GM12878 (cell line): Measurements from ENCODE around the gene UBAP1L. TPM values are rescaled to one million over a fixed set of nuclear protein-coding genes. Genes with fewer than 3 reads are reported as not detected.

ENCODE experiments used
- ATAC-seq: fragments of 200-7000 bp; cut with Tn5 transposase; 3 replicates; pipeline ENCODE4 v1.9.1; 2020; ENCODE audit warnings: mild to moderate bottlenecking, moderate library complexity
- Bru-seq: library from RNA; stranded (reverse); fragments of 400-500 nt; gene quantifications from one replicate; lab custom pipeline; 2021; lab: Mats Ljungman, UMichigan
- BruChase-seq, 2 experiments: library from RNA; stranded (reverse); fragments of 400-500 nt; gene quantifications; one replicate each; lab custom pipeline; 2021; lab: Mats Ljungman, UMichigan
- BruUV-seq: library from RNA; stranded (reverse); fragments of 400-500 nt; replicated peaks from 2 replicates; lab custom pipeline; 2021; lab: Mats Ljungman, UMichigan
- CTCF ChIA-PET: fragments of 300-600 bp; sonication (Branson Sonifier 250); formaldehyde crosslinking; extraction: SDS; loops from one replicate; lab custom pipeline; 2021; ENCODE audit warnings: inconsistent platforms; lab: Yijun Ruan, JAX
- POLR2A ChIA-PET: fragments of 350-600 bp; formaldehyde crosslinking; extraction: SDS; loops from one replicate; lab custom pipeline; 2021; ENCODE audit warnings: inconsistent platforms; lab: Charles Lee
- RAD21 ChIA-PET: fragments of 300-600 bp; sonication (Branson Sonifier 250); formaldehyde crosslinking; loops from one replicate; lab custom pipeline; 2023; ENCODE audit warnings: antibody characterized with exemption; ENCODE audit not compliant: unreplicated experiment; lab: Charles Lee
- SMC1A ChIA-PET: fragments of 300-600 bp; sonication (Branson Sonifier 250); formaldehyde crosslinking; loops from one replicate; lab custom pipeline; 2023; ENCODE audit not compliant: unreplicated experiment, uncharacterized antibody; lab: Charles Lee
- DNase-seq: peaks from one replicate; pipeline ENCODE4 v3.0.0-alpha.2; 2011; ENCODE audit warnings: low read depth, low spot score
- FAIRE-seq: peaks from 3 replicates; lab custom pipeline; 2011; peaks lifted over from hg19 to GRCh38; lab: Jason Lieb, UNC
- H2AFZ ChIP-seq: 2 replicates; pipeline ENCODE4 v1.6.0; 2011; ENCODE audit warnings: low read depth, low read length, control low read depth; ENCODE audit not compliant: control insufficient read depth
- H3K27ac ChIP-seq: 2 replicates; pipeline ENCODE4 v1.5.1; 2011; ENCODE audit warnings: control low read depth; ENCODE audit not compliant: control insufficient read depth, insufficient read depth
- H3K27me3 ChIP-seq, 2 experiments: replicated peaks in 1 of 2; 2 replicates each; pipeline versions ENCODE4 v1.6.0 to v1.6.1; 2011; ENCODE audit warnings: low read length in 1 of 2; ENCODE audit not compliant: control insufficient read depth in 2 of 2, insufficient read depth in 2 of 2
- H3K36me3 ChIP-seq, 2 experiments: 2 replicates each; pipeline ENCODE4 v1.5.1; 2011; ENCODE audit warnings: low read length in 1 of 2; ENCODE audit not compliant: control insufficient read depth in 2 of 2, insufficient read depth in 2 of 2
- H3K4me1 ChIP-seq: 2 replicates; pipeline ENCODE4 v1.6.1; 2011; ENCODE audit warnings: mild to moderate bottlenecking, low read length, moderate library complexity, mixed read lengths; ENCODE audit not compliant: control insufficient read depth, insufficient read depth
- H3K4me2 ChIP-seq: 2 replicates; pipeline ENCODE4 v1.6.0; 2011; ENCODE audit warnings: control low read depth; ENCODE audit not compliant: control insufficient read depth, insufficient read depth
- H3K4me3 ChIP-seq: fragments of 200-600 bp; sonication (generic); 2 replicates; pipeline ENCODE4 v1.5.1; 2016
- H3K79me2 ChIP-seq: 2 replicates; pipeline ENCODE4 v1.6.0; 2011; ENCODE audit warnings: low read length; ENCODE audit not compliant: control insufficient read depth, insufficient read depth
- H3K9ac ChIP-seq: 2 replicates; pipeline ENCODE4 v1.8.0; 2011; ENCODE audit warnings: low read length, control low read depth, mixed read lengths; ENCODE audit not compliant: control insufficient read depth, insufficient read depth
- H3K9me3 ChIP-seq: replicated peaks from 3 replicates; pipeline ENCODE4 v1.5.1; 2011; ENCODE audit warnings: mild to moderate bottlenecking, low read length; ENCODE audit not compliant: control insufficient read depth, insufficient read depth
- H4K20me1 ChIP-seq: 2 replicates; pipeline ENCODE4 v1.6.0; 2011; ENCODE audit not compliant: control insufficient read depth, insufficient read depth
- BHLHE40 ChIP-seq, 2 experiments: fragments of 450-650 bp in 1 of 2; IDR thresholded peaks; 2 replicates each; pipeline ENCODE4 v1.6.1; 2011 to 2017; ENCODE audit warnings: low read depth in 2 of 2, borderline replicate concordance in 1 of 2, improper control_type of control experiment in 1 of 2, low read length in 1 of 2, mild to moderate bottlenecking in 1 of 2
- CEBPB ChIP-seq, 2 experiments: fragments of 150-350 bp in 1 of 2; IDR thresholded peaks; 2 replicates each; pipeline ENCODE4 v1.6.1; 2012 to 2014; ENCODE audit warnings: low read depth in 2 of 2, low read length in 2 of 2, borderline replicate concordance in 1 of 2, inconsistent platforms in 1 of 2
- DPF2 ChIP-seq: fragments of 450-650 bp; IDR thresholded peaks from 2 replicates; pipeline ENCODE4 v1.6.1; 2017; ENCODE audit warnings: mild to moderate bottlenecking
- POLR2AphosphoS5 ChIP-seq: IDR thresholded peaks from 2 replicates; pipeline ENCODE4 v1.6.1; 2011; ENCODE audit warnings: mild to moderate bottlenecking, low read length, inconsistent platforms
- RAD21 ChIP-seq: IDR thresholded peaks from 2 replicates; pipeline ENCODE4 v1.6.1; 2011; ENCODE audit warnings: mild to moderate bottlenecking, low read depth, low read length, moderate library complexity; ENCODE audit not compliant: insufficient read depth
- SIX5 ChIP-seq: IDR thresholded peaks from 2 replicates; pipeline ENCODE4 v1.6.1; 2011; ENCODE audit warnings: mild to moderate bottlenecking, low read depth, low read length, moderate library complexity; ENCODE audit not compliant: severe bottlenecking
- SMARCA5 ChIP-seq: fragments of 450-650 bp; IDR thresholded peaks from 2 replicates; pipeline ENCODE4 v1.6.1; 2017; ENCODE audit warnings: mild to moderate bottlenecking
- TARDBP ChIP-seq: IDR thresholded peaks from 2 replicates; pipeline ENCODE4 v1.6.1; 2016; ENCODE audit warnings: borderline replicate concordance
- TCF3 ChIP-seq: IDR thresholded peaks from 2 replicates; pipeline ENCODE4 v1.6.1; 2012; ENCODE audit warnings: low read depth, mild to moderate bottlenecking, low read length, borderline replicate concordance; ENCODE audit not compliant: insufficient read depth
- USF1 ChIP-seq: IDR thresholded peaks from 2 replicates; pipeline ENCODE4 v1.6.1; 2011; ENCODE audit warnings: borderline replicate concordance, low read depth, mild to moderate bottlenecking, moderate library complexity, mixed read lengths, low read length; ENCODE audit not compliant: insufficient read depth; ENCODE audit errors: extremely low read length
- WGBS: methylation state at CpG from one replicate; pipeline ENCODE4 v1.1.6; 2016; ENCODE audit warnings: low lambda C conversion rate; ENCODE audit not compliant: insufficient replicate concordance, insufficient coverage; ENCODE audit errors: missing lambda C conversion rate; 5-methylcytosine and 5-hydroxymethylcytosine counted together
- in situ Hi-C: fragments of 300-500 bp; cut with MboI; formaldehyde crosslinking; loops from 9 replicates; pipeline ENCODE4 v1.14.3; 2018; ENCODE audit warnings: mixed read lengths
- intact Hi-C: fragments of 100-400 bp; cut with micrococcal nuclease; formaldehyde crosslinking; loops from one replicate; pipeline ENCODE4 v1.14.2; 2022; ENCODE audit not compliant: unreplicated experiment
- long read RNA-seq, 2 experiments: library from polyadenylated mRNA; unstranded; transcript quantifications; one replicate each; pipeline ENCODE4 v2.0.0, GENCODE V29; 2019 to 2020
- polyA minus RNA-seq, 3 experiments: library from RNA; depleted of rRNA, polyadenylated mRNA; stranded (reverse); fragments of >200 nt; gene quantifications; 2 replicates each; pipeline ENCODE4 v1.2.3, GENCODE V29; 2011
- polyA plus RNA-seq, 11 experiments: library from polyadenylated mRNA; depleted of rRNA in 4 of 11; unstranded in 6 of 11; stranded (reverse) in 5 of 11; fragments of >200 nt; fragmentation: Nextera tagmentation in 4 of 11; fragmentation: Illumina TruSeq in 1 of 11; extraction: Ambion mirVana in 4 of 11; extraction: Trizol in 1 of 11; gene quantifications; 1 replicate in 1 of 11; 2 replicates in 10 of 11; pipeline versions ENCODE4 v1.2.1 to v1.2.3, GENCODE V29; 2011 to 2016; ENCODE audit warnings: inconsistent platforms in 2 of 11, missing spikeins in 2 of 11, low read depth in 1 of 11
- total RNA-seq, 4 experiments: library from RNA; depleted of rRNA in 3 of 4; stranded (reverse); fragments of >200 nt in 3 of 4; fragmentation: Illumina TruSeq in 1 of 4; extraction: Trizol in 1 of 4; gene quantifications; 2 replicates each; pipeline versions ENCODE4 v1.2.1 to v1.2.3, GENCODE V29; 2013 to 2021
- TF ChIP-seq, protein P1 (sequence below): IDR thresholded peaks from 2 replicates; pipeline ENCODE4 v1.6.1; 2012; ENCODE audit warnings: improper control_type of control experiment, low read depth, low read length; ENCODE audit not compliant: insufficient replicate concordance

UBAP1L gene
- total RNA-seq (2013; cell fraction: nucleolus; rRNA removed) = 21.9 TPM in 2 replicates
- total RNA-seq (2014; rRNA removed) (1.6 and 1.8 TPM in 2 replicates), total RNA-seq (2014; rRNA removed; fragmentation: Illumina TruSeq; extraction: Trizol) (1.3 and 1.4 TPM in 2 replicates), total RNA-seq (2021) (1.9 and 2.4 TPM in 2 replicates), polyA plus RNA-seq (2011; rRNA removed) (0.86 and 1.0 TPM in 2 replicates), polyA plus RNA-seq (2014; fragmentation: Illumina TruSeq; extraction: Trizol) (0.97 and 1.2 TPM in 2 replicates), polyA plus RNA-seq (2014; fragmentation: Nextera tagmentation; extraction: Ambion mirVana) (under 1 TPM; 0.03 to 0.09 TPM), polyA plus RNA-seq (2014; rRNA removed) (2.6 and 3.5 TPM in 2 replicates), polyA plus RNA-seq (2016; fragmentation: Nextera tagmentation; extraction: Ambion mirVana) (under 1 TPM; 0.72 to 0.84 TPM), polyA minus RNA-seq (2011; rRNA and poly(A)+ RNA removed) (2.0 and 2.8 TPM in 2 replicates), Bru-seq, nascent RNA (percentile 58 among the genes with signal in this experiment), BruChase-seq, experiment 1, labeled RNA remaining after a 6-hour chase (percentile 89 among the genes with signal in this experiment), BruChase-seq, experiment 2, labeled RNA remaining after a 2-hour chase (percentile 82 among the genes with signal in this experiment)
- 0.76 TPM for polyA plus RNA-seq (2011; ENCODE audit: low read depth)
- 0.43 and 0.77 TPM in 2 replicates for polyA plus RNA-seq (2011; cell fraction: cytosol; rRNA removed)
- polyA plus RNA-seq (2011; cell fraction: nucleus; rRNA removed) = 6.5 and 7.5 TPM in 2 replicates
- polyA plus RNA-seq (2012) = 1.2 and 1.4 TPM in 2 replicates
- polyA minus RNA-seq (2011; cell fraction: cytosol; rRNA and poly(A)+ RNA removed) = 0.52 and 1.3 TPM in 2 replicates
- 2.7 and 5.7 TPM in 2 replicates for polyA minus RNA-seq (2011; cell fraction: nucleus; rRNA and poly(A)+ RNA removed)
- long read RNA-seq, experiment 1 = 0 reads
- long read RNA-seq, experiment 2, partial matches to known transcripts = 0 of 1 reads
- long read RNA-seq, experiment 2, other reads (novel, unspliced or antisense) = 1 of 1 reads

DNA sequence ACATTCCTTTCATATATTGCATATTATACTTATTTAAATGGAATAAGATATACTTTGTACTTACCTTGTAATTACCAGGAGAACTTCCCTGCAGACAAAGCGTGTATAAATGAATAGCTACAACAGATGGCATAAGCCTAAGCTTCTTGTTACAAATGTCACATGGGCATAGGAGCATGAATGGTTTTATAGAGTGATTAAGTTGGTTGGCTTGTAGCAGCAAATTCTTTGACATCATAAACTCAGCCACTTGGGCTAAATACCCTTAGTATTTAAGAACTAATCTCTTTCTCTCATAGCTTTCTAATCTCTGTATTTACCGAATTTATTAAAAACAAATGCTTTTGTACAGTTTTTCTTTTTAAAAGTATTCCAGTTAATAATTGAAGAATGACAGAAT lies at the start of gene UBAP1L:
UBAP1L (minus strand) TSS at position 115 of the 400 bp plus-strand sequence. CDS start 8,985 bp downstream, outside the sequence.
- no peak for ATAC-seq
- WGBS = 96% methylated on average over 2 of the region's 2 CpGs
- no peak within 1 kb of the TSS for H3K27ac ChIP-seq
- TF ChIP-seq, protein P1, sequence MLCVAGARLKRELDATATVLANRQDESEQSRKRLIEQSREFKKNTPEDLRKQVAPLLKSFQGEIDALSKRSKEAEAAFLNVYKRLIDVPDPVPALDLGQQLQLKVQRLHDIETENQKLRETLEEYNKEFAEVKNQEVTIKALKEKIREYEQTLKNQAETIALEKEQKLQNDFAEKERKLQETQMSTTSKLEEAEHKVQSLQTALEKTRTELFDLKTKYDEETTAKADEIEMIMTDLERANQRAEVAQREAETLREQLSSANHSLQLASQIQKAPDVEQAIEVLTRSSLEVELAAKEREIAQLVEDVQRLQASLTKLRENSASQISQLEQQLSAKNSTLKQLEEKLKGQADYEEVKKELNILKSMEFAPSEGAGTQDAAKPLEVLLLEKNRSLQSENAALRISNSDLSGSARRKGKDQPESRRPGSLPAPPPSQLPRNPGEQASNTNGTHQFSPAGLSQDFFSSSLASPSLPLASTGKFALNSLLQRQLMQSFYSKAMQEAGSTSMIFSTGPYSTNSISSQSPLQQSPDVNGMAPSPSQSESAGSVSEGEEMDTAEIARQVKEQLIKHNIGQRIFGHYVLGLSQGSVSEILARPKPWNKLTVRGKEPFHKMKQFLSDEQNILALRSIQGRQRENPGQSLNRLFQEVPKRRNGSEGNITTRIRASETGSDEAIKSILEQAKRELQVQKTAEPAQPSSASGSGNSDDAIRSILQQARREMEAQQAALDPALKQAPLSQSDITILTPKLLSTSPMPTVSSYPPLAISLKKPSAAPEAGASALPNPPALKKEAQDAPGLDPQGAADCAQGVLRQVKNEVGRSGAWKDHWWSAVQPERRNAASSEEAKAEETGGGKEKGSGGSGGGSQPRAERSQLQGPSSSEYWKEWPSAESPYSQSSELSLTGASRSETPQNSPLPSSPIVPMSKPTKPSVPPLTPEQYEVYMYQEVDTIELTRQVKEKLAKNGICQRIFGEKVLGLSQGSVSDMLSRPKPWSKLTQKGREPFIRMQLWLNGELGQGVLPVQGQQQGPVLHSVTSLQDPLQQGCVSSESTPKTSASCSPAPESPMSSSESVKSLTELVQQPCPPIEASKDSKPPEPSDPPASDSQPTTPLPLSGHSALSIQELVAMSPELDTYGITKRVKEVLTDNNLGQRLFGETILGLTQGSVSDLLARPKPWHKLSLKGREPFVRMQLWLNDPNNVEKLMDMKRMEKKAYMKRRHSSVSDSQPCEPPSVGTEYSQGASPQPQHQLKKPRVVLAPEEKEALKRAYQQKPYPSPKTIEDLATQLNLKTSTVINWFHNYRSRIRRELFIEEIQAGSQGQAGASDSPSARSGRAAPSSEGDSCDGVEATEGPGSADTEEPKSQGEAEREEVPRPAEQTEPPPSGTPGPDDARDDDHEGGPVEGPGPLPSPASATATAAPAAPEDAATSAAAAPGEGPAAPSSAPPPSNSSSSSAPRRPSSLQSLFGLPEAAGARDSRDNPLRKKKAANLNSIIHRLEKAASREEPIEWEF = no peak
- TF ChIP-seq RAD21 = no peak
- TF ChIP-seq BHLHE40 (IDR thresholded peaks at IDR 0.05; ENCODE audit: borderline replicate concordance in 1 of 2, low read depth in 2 of 2, low read length in 1 of 2) = no peak
- no peak for TF ChIP-seq TARDBP
- TF ChIP-seq USF1 = no peak
- TF ChIP-seq POLR2AphosphoS5 = no peak
- TF ChIP-seq CEBPB (IDR thresholded peaks at IDR 0.05; ENCODE audit: borderline replicate concordance in 1 of 2, low read depth in 2 of 2, low read length in 2 of 2) = no peak
- TF ChIP-seq DPF2 = no peak
- TF ChIP-seq SIX5 = no peak
- no peak for TF ChIP-seq TCF3
- no peak for TF ChIP-seq SMARCA5

More for the DNA sequence above, at the start of gene UBAP1L:
- DNase-seq = no peak
- POLR2A ChIA-PET = interaction anchor here (0.6 kb wide), 1 partner anchor 61 kb away, joined by 3 read pairs; no protein-coding TSS in a partner anchor
- in situ Hi-C loops (no loop called here), intact Hi-C loops (no loop called here)
- peaks cover 8 to 30% of the 10 kb centered on the region in 2 experiments for H3K36me3 ChIP-seq
- SMC1A ChIA-PET = interaction anchor here (0.9 to 1.3 kb wide), 3 partner anchors 14 to 162 kb away, joined by 3 read pairs; no protein-coding TSS in a partner anchor
- BruUV-seq = no TSS peak
- H3K27me3 ChIP-seq = no peaks in the 10 kb centered on the region
- H3K4me2 ChIP-seq = no peak within 1 kb of the TSS
- CTCF ChIA-PET = interaction anchor here (0.6 to 2.8 kb wide), 6 partner anchors 9 to 67 kb away, joined by 3 to 10 read pairs (median 3); no protein-coding TSS in a partner anchor
- H3K4me3 ChIP-seq = no peak within 1 kb of the TSS
- H3K9ac ChIP-seq = no peak within 1 kb of the TSS
- RAD21 ChIA-PET = no interaction called here
- H4K20me1 ChIP-seq = no peaks in the 10 kb centered on the region
- no peaks in the 10 kb centered on the region for H3K4me1 ChIP-seq
- H2AFZ ChIP-seq = no peak within 1 kb of the TSS
- H3K9me3 ChIP-seq = no peaks in the 10 kb centered on the region
- H3K79me2 ChIP-seq = no peaks in the 10 kb centered on the region
- FAIRE-seq = no peak
